HCT116 (cell line): ENCODE results near the gene ERLIN1.

Source experiments
- CEBPB ChIP-seq: IDR thresholded peaks from 2 replicates; pipeline ENCODE4 v1.6.1; 2012; ENCODE audit warnings: low read depth
- CTCF ChIP-seq, 3 experiments: fragments of 200-600 bp in 1 of 3; sonication (generic) in 1 of 3; IDR thresholded peaks in 2 of 3; conservative IDR thresholded peaks in 1 of 3; 2 replicates each; pipeline ENCODE4 v1.5.1; 2012 to 2017; ENCODE audit warnings: low read depth in 2 of 3, low read length in 2 of 3, antibody characterized with exemption in 1 of 3, borderline replicate concordance in 1 of 3, control low read depth in 1 of 3, mild to moderate bottlenecking in 1 of 3, mixed read lengths in 1 of 3, mixed run types in 1 of 3, moderate library complexity in 1 of 3; ENCODE audit not compliant: insufficient read depth in 1 of 3
- EZH2 ChIP-seq: fragments of 200-600 bp; sonication (generic); IDR thresholded peaks from 2 replicates; pipeline ENCODE4 v1.6.1; 2017; ENCODE audit warnings: antibody characterized with exemption, mixed run types
- JUND ChIP-seq: IDR thresholded peaks from 2 replicates; pipeline ENCODE4 v1.6.1; 2012
- MAX ChIP-seq: IDR thresholded peaks from 2 replicates; pipeline ENCODE4 v1.6.1; 2012
- POLR2A ChIP-seq: IDR thresholded peaks from 2 replicates; pipeline ENCODE4 v1.7.0; 2011; ENCODE audit warnings: borderline replicate concordance; ENCODE audit not compliant: insufficient read depth, insufficient read length; ENCODE audit errors: extremely low read depth
- POLR2AphosphoS5 ChIP-seq: IDR thresholded peaks from 2 replicates; pipeline ENCODE4 v1.6.1; 2011; ENCODE audit warnings: mild to moderate bottlenecking, low read depth, low read length, moderate library complexity
- RAD21 ChIP-seq: IDR thresholded peaks from 2 replicates; pipeline ENCODE4 v1.6.1; 2012; ENCODE audit warnings: low read depth, mild to moderate bottlenecking
- ZNF274 ChIP-seq: fragments of 200-500 bp; sonication (Bioruptor generic); IDR thresholded peaks from 2 replicates; pipeline ENCODE4 v1.6.1; 2014; ENCODE audit warnings: mild to moderate bottlenecking, low read depth, low read length, inconsistent platforms

- no peak for TF ChIP-seq POLR2AphosphoS5
- no peak for TF ChIP-seq CTCF (IDR thresholded peaks at IDR 0.05 in 2 of 3, conservative IDR thresholded peaks at IDR 0.05 in 1 of 3; ENCODE audit: borderline replicate concordance in 1 of 3, insufficient read depth in 1 of 3, low read depth in 2 of 3, low read length in 2 of 3)
- no peak for TF ChIP-seq EZH2
- TF ChIP-seq MAX, result no peak
- no peak for TF ChIP-seq POLR2A
- TF ChIP-seq JUND, result no peak
- no peak for TF ChIP-seq ZNF274
- TF ChIP-seq RAD21, result no peak
- TF ChIP-seq CEBPB, result no peak
Measured at GRCh38 chr10:100194711-100195110, 8.9 kb upstream of the ERLIN1 start.
